Memory B cell (primary cell): ENCODE results near the gene UBQLN4.

Experiments used
- ATAC-seq: fragments of 150-1000 bp; cut with Tn5 transposase; 2 replicates; pipeline ENCODE4 v1.10.0; 2021; ENCODE audit warnings: low read depth, mild to moderate bottlenecking, moderate library complexity
- DNase-seq, 2 donors: peaks; one replicate each; pipeline ENCODE4 v3.0.0; 2022; ENCODE audit warnings: low spot score in 2 of 2
- H3K27ac Mint-ChIP-seq: one replicate; pipeline ENCODE4 v1.8.0; 2022; ENCODE audit warnings: mild to moderate bottlenecking, moderate library complexity, mixed read lengths
- H3K27me3 Mint-ChIP-seq: one replicate; pipeline ENCODE4 v1.8.0; 2022; ENCODE audit warnings: mixed read lengths
- H3K36me3 Mint-ChIP-seq: one replicate; pipeline ENCODE4 v1.8.0; 2022; ENCODE audit warnings: mild to moderate bottlenecking, mixed read lengths
- H3K4me1 Mint-ChIP-seq: one replicate; pipeline ENCODE4 v1.8.0; 2022; ENCODE audit warnings: mixed read lengths
- H3K4me3 Mint-ChIP-seq: one replicate; pipeline ENCODE4 v1.8.0; 2022; ENCODE audit warnings: mild to moderate bottlenecking, moderate library complexity, mixed read lengths
- H3K9me3 Mint-ChIP-seq: one replicate; pipeline ENCODE4 v1.8.0; 2022; ENCODE audit warnings: mixed read lengths

UBQLN4 gene

GRCh38 chr1:156089704-156090103 lies 36.1 kb upstream of the UBQLN4 start:
- Mint-ChIP-seq H3K27me3 (peaks cover 8% of the 10 kb centered on the region), H3K36me3 (no peaks in the 10 kb centered on the region), H3K27ac (no peak overlapping the region), H3K4me3 (no peak overlapping the region), H3K9me3 (no peaks in the 10 kb centered on the region), H3K4me1 (peaks cover 10% of the 10 kb centered on the region)
- DNase-seq (no peak), ATAC-seq (no peak)

GRCh38 chr1:156086256-156086662 lies 32.7 kb upstream of the UBQLN4 start:
- ATAC-seq = no peak
- peaks cover 20% of the 10 kb centered on the region for H3K4me1 Mint-ChIP-seq
- H3K4me3 Mint-ChIP-seq = no peak overlapping the region
- H3K27me3 Mint-ChIP-seq = peaks cover 15% of the 10 kb centered on the region
- no peak overlapping the region for H3K27ac Mint-ChIP-seq
- no peak for DNase-seq
- H3K9me3 Mint-ChIP-seq = no peaks in the 10 kb centered on the region
- H3K36me3 Mint-ChIP-seq = no peaks in the 10 kb centered on the region

GRCh38 chr1:156083800-156084790 lies 30.5 kb upstream of the UBQLN4 start:
- Mint-ChIP-seq H3K27ac (no peak overlapping the region), H3K4me3 (peak overlapping the region; percentile 44), H3K27me3 (peaks cover 13% of the 10 kb centered on the region), H3K36me3 (no peaks in the 10 kb centered on the region), H3K4me1 (peaks cover 10% of the 10 kb centered on the region), H3K9me3 (no peaks in the 10 kb centered on the region)
- no peak for ATAC-seq
- DNase-seq = no peak

GRCh38 chr1:156082309-156083091 lies 28.9 kb upstream of the UBQLN4 start, which contains the start of gene MEX3A:
Gene MEX3A (minus strand): TSS chr1:156082465. CDS start chr1:156081998, 467 bp downstream.
- ATAC-seq (peak; percentile 80), DNase-seq (peak; percentile 54 to 55)
- Mint-ChIP-seq H3K36me3 (no peaks in the 10 kb centered on the region), H3K4me3 (peak within 1 kb of the TSS; percentile 86), H3K4me1 (peaks cover 20% of the 10 kb centered on the region), H3K9me3 (no peaks in the 10 kb centered on the region), H3K27me3 (peaks cover 13% of the 10 kb centered on the region), H3K27ac (no peak within 1 kb of the TSS)

GRCh38 chr1:156081917-156082308 lies 28.3 kb upstream of the UBQLN4 start:
- peaks cover 20% of the 10 kb centered on the region for H3K4me1 Mint-ChIP-seq
- ATAC-seq (peak; percentile 8), DNase-seq (no peak)
- peaks cover 13% of the 10 kb centered on the region for H3K27me3 Mint-ChIP-seq
- H3K4me3 Mint-ChIP-seq = peak overlapping the region; percentile 86
- H3K27ac Mint-ChIP-seq = no peak overlapping the region
- no peaks in the 10 kb centered on the region for H3K9me3 Mint-ChIP-seq
- no peaks in the 10 kb centered on the region for H3K36me3 Mint-ChIP-seq

GRCh38 chr1:156081180-156081916 lies 27.8 kb upstream of the UBQLN4 start:
- Mint-ChIP-seq H3K36me3 (no peaks in the 10 kb centered on the region), H3K9me3 (no peaks in the 10 kb centered on the region), H3K4me1 (peaks cover 20% of the 10 kb centered on the region), H3K27ac (no peak overlapping the region), H3K4me3 (peak overlapping the region; percentile 86), H3K27me3 (peaks cover 13% of the 10 kb centered on the region)
- DNase-seq = no peak
- ATAC-seq = no peak

GRCh38 chr1:156080863-156081179 lies 27.2 kb upstream of the UBQLN4 start:
- H3K4me1 Mint-ChIP-seq = peaks cover 20% of the 10 kb centered on the region
- peaks cover 11% of the 10 kb centered on the region for H3K27me3 Mint-ChIP-seq
- ATAC-seq = no peak
- H3K27ac Mint-ChIP-seq = no peak overlapping the region
- DNase-seq = no peak
- no peak overlapping the region for H3K4me3 Mint-ChIP-seq
- no peaks in the 10 kb centered on the region for H3K36me3 Mint-ChIP-seq
- no peaks in the 10 kb centered on the region for H3K9me3 Mint-ChIP-seq

GRCh38 chr1:156080241-156080862 lies 26.8 kb upstream of the UBQLN4 start:
- no peak for ATAC-seq

GRCh38 chr1:156079762-156080161 lies 26.2 kb upstream of the UBQLN4 start:
- Mint-ChIP-seq H3K27ac (no peak overlapping the region), H3K27me3 (peaks cover 8% of the 10 kb centered on the region), H3K4me3 (no peak overlapping the region), H3K36me3 (no peaks in the 10 kb centered on the region), H3K4me1 (peaks cover 26% of the 10 kb centered on the region), H3K9me3 (no peaks in the 10 kb centered on the region)
- DNase-seq = no peak
- ATAC-seq = no peak

More at GRCh38 chr1:156080241-156080862, 26.8 kb upstream of the UBQLN4 start:
- Mint-ChIP-seq H3K4me3 (no peak overlapping the region), H3K27ac (no peak overlapping the region), H3K9me3 (no peaks in the 10 kb centered on the region), H3K4me1 (peaks cover 23% of the 10 kb centered on the region), H3K27me3 (peaks cover 10% of the 10 kb centered on the region), H3K36me3 (no peaks in the 10 kb centered on the region)
- DNase-seq = no peak

- peaks cover 22% of the 10 kb centered on the region for H3K4me1 Mint-ChIP-seq
- H3K4me3 Mint-ChIP-seq = peak overlapping the region; percentile 5
- no peak overlapping the region for H3K27ac Mint-ChIP-seq
- H3K27me3 Mint-ChIP-seq = peaks cover 5% of the 10 kb centered on the region
- no peaks in the 10 kb centered on the region for H3K36me3 Mint-ChIP-seq
- no peaks in the 10 kb centered on the region for H3K9me3 Mint-ChIP-seq
- ATAC-seq (no peak), DNase-seq (no peak)
These were observed 25.1 kb upstream of the UBQLN4 start for GRCh38 chr1:156078728-156079127.

- peaks cover 19% of the 10 kb centered on the region for H3K4me1 Mint-ChIP-seq
- peak overlapping the region; percentile 78 for H3K4me3 Mint-ChIP-seq
- H3K36me3 Mint-ChIP-seq = no peaks in the 10 kb centered on the region
- ATAC-seq (no peak), DNase-seq (no peak)
- H3K27ac Mint-ChIP-seq = no peak overlapping the region
- peaks cover 2% of the 10 kb centered on the region for H3K27me3 Mint-ChIP-seq
- H3K9me3 Mint-ChIP-seq = no peaks in the 10 kb centered on the region
These were observed 23.8 kb upstream of the UBQLN4 start for GRCh38 chr1:156077430-156077760.

GRCh38 chr1:156076609-156077429 lies 23.2 kb upstream of the UBQLN4 start:
- H3K4me3 Mint-ChIP-seq = peak overlapping the region; percentile 78
- H3K27ac Mint-ChIP-seq = no peak overlapping the region
- ATAC-seq (peak; percentile 77), DNase-seq (peak in 1 of 2 donors; percentile 49)
- H3K36me3 Mint-ChIP-seq = no peaks in the 10 kb centered on the region
- peaks cover 1% of the 10 kb centered on the region for H3K27me3 Mint-ChIP-seq
- H3K4me1 Mint-ChIP-seq = peaks cover 18% of the 10 kb centered on the region
- H3K9me3 Mint-ChIP-seq = no peaks in the 10 kb centered on the region

- peak overlapping the region; percentile 39 for H3K27ac Mint-ChIP-seq
- no peaks in the 10 kb centered on the region for H3K36me3 Mint-ChIP-seq
- DNase-seq = no peak
- no peaks in the 10 kb centered on the region for H3K27me3 Mint-ChIP-seq
- H3K9me3 Mint-ChIP-seq = no peaks in the 10 kb centered on the region
- H3K4me1 Mint-ChIP-seq = peaks cover 16% of the 10 kb centered on the region
- no peak for ATAC-seq
- peak overlapping the region; percentile 78 for H3K4me3 Mint-ChIP-seq
These were observed 22.2 kb upstream of the UBQLN4 start for GRCh38 chr1:156075775-156076204.
